ENCODE results near the gene CYFIP1. TPM values are rescaled to one million over a fixed set of nuclear protein-coding genes. Genes with fewer than 3 reads are reported as not detected.

CYFIP1 gene
- total and polyA plus RNA-seq, 2 of the 13 experiments (the other 11 are each of a cell fraction or from before 2014, with no cell fraction given): 38.1 to 58.3 TPM

DNA sequence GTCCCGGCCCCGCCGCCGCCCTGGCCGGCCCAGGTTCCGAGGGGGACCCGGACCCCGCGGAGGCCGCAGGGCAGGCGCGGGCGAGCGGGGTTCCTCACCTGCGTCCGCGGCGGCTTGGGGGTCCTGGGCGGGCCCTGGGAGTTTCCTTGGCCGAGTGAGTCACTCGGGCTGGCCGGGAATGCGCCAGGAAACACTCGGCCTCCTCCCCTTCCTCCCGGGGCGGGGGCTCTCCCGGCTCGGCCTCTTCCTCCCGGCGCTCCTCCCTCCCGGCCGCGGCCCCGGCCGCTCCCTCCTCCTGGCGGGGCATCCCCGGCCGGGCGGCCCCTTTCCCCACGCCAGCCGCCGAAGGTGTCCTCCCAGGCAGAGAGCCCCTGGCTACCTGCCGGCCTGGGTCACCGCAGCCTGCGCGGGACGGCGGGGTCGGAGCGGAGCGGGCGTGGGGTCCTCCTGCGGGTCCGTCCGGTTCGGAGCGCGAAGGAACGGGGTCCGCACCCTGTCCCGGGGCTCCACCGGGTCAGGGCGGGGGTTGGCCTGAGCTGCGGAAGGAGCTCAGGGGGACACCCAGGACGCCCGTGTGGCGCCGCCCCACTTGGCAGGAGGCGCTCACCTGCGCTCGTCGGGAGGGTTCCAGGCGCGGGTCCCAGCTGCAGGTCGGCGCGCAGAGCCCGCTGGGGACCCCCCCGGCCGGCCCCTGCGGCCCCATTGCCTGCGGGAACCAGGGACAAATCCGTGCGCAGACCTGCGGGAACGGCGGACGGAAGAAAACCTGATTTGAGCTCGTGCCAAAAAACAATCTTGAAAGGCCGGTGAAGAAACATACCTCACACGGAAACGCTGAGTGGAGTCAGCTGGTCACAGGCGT, at the start of gene CYFIP1 (continued):
- TF ChIP-seq, protein P1, sequence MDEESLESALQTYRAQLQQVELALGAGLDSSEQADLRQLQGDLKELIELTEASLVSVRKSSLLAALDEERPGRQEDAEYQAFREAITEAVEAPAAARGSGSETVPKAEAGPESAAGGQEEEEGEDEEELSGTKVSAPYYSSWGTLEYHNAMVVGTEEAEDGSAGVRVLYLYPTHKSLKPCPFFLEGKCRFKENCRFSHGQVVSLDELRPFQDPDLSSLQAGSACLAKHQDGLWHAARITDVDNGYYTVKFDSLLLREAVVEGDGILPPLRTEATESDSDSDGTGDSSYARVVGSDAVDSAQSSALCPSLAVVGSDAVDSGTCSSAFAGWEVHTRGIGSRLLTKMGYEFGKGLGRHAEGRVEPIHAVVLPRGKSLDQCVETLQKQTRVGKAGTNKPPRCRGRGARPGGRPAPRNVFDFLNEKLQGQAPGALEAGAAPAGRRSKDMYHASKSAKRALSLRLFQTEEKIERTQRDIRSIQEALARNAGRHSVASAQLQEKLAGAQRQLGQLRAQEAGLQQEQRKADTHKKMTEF (CRISPR knock-in tag; IDR thresholded peaks at IDR 0.05): peak; percentile 77
- TF ChIP-seq ZNF772 (CRISPR knock-in tag; IDR thresholded peaks at IDR 0.05) (no peak; the same call in 1 of the 2 replicates), XRCC5 (optimal IDR thresholded peaks at IDR 0.05; ENCODE audit: low read length) (no peak), FOXC1 (CRISPR knock-in tag; IDR thresholded peaks at IDR 0.05; ENCODE audit: borderline replicate concordance) (no peak), ZFP41 (CRISPR knock-in tag; IDR thresholded peaks at IDR 0.05; ENCODE audit: borderline replicate concordance) (no peak), ZFP1 (CRISPR knock-in tag; IDR thresholded peaks at IDR 0.05) (no peak), KAT8 (CRISPR knock-in tag; IDR thresholded peaks at IDR 0.05) (0 out of 2 replicates have a peak, but pooled peaks have one; percentile 37), GABPA (IDR thresholded peaks at IDR 0.05; ENCODE audit: low read depth, low read length) (peak; percentile 63), GABPA (CRISPR knock-in tag; IDR thresholded peaks at IDR 0.05; ENCODE audit: low read depth) (peak; percentile 59; the same call in 1 of the 2 replicates), ZFAT (CRISPR knock-in tag; conservative IDR thresholded peaks at IDR 0.05) (no peak)
- TF ChIP-seq, protein P2, sequence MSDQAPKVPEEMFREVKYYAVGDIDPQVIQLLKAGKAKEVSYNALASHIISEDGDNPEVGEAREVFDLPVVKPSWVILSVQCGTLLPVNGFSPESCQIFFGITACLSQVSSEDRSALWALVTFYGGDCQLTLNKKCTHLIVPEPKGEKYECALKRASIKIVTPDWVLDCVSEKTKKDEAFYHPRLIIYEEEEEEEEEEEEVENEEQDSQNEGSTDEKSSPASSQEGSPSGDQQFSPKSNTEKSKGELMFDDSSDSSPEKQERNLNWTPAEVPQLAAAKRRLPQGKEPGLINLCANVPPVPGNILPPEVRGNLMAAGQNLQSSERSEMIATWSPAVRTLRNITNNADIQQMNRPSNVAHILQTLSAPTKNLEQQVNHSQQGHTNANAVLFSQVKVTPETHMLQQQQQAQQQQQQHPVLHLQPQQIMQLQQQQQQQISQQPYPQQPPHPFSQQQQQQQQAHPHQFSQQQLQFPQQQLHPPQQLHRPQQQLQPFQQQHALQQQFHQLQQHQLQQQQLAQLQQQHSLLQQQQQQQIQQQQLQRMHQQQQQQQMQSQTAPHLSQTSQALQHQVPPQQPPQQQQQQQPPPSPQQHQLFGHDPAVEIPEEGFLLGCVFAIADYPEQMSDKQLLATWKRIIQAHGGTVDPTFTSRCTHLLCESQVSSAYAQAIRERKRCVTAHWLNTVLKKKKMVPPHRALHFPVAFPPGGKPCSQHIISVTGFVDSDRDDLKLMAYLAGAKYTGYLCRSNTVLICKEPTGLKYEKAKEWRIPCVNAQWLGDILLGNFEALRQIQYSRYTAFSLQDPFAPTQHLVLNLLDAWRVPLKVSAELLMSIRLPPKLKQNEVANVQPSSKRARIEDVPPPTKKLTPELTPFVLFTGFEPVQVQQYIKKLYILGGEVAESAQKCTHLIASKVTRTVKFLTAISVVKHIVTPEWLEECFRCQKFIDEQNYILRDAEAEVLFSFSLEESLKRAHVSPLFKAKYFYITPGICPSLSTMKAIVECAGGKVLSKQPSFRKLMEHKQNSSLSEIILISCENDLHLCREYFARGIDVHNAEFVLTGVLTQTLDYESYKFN (CRISPR knock-in tag; conservative IDR thresholded peaks at IDR 0.05): 0 out of 2 replicates have a peak, but pooled peaks have one; percentile 21
- TF ChIP-seq, protein P3, sequence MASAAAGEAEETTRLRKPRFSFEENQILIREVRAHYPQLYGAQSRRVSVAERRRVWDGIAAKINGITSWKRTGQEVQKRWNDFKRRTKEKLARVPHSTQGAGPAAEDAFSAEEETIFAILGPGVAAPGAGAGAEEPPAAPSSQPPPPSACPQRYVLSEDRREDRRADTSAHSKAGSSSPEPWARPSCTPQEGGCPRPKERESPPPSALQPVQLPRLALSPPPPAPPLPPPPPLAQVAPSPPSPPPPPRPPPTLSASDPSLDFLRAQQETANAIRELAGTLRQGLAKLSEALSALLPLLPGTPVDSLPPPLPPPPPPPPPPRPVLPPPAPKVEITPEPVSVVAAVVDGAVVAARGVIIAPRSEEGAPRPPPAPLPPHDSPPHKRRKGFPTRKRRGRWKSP (CRISPR knock-in tag; IDR thresholded peaks at IDR 0.05): peak; percentile 55; the same call in 1 of the 2 replicates
- TF ChIP-seq, protein P4, sequence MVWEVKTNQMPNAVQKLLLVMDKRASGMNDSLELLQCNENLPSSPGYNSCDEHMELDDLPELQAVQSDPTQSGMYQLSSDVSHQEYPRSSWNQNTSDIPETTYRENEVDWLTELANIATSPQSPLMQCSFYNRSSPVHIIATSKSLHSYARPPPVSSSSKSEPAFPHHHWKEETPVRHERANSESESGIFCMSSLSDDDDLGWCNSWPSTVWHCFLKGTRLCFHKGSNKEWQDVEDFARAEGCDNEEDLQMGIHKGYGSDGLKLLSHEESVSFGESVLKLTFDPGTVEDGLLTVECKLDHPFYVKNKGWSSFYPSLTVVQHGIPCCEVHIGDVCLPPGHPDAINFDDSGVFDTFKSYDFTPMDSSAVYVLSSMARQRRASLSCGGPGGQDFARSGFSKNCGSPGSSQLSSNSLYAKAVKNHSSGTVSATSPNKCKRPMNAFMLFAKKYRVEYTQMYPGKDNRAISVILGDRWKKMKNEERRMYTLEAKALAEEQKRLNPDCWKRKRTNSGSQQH (CRISPR knock-in tag; IDR thresholded peaks at IDR 0.05; ENCODE audit: low read depth): 0 out of 2 replicates have a peak, but pooled peaks have one; percentile 15
- TF ChIP-seq, protein P5, sequence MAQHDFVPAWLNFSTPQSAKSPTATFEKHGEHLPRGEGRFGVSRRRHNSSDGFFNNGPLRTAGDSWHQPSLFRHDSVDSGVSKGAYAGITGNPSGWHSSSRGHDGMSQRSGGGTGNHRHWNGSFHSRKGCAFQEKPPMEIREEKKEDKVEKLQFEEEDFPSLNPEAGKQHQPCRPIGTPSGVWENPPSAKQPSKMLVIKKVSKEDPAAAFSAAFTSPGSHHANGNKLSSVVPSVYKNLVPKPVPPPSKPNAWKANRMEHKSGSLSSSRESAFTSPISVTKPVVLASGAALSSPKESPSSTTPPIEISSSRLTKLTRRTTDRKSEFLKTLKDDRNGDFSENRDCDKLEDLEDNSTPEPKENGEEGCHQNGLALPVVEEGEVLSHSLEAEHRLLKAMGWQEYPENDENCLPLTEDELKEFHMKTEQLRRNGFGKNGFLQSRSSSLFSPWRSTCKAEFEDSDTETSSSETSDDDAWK (CRISPR knock-in tag; IDR thresholded peaks at IDR 0.05): no peak
- TF ChIP-seq, protein P6, sequence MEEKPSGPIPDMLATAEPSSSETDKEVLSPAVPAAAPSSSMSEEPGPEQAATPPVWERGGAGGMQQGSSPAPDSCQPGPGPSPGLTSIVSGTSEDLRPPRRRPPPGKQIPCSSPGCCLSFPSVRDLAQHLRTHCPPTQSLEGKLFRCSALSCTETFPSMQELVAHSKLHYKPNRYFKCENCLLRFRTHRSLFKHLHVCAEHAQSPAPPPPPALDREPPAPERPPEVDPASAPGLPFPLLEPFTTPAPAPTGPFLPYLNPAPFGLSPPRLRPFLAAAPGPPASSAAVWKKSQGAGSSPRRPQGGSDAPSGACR (CRISPR knock-in tag; IDR thresholded peaks at IDR 0.05): no peak
